GM12891 (cell line): ENCODE data around the gene ARG2.

Experiments
- DNase-seq: peaks from one replicate; pipeline ENCODE4 v3.0.0; 2011; ENCODE audit warnings: low spot score; ENCODE audit not compliant: insufficient read length
- FAIRE-seq: peaks from 2 replicates; lab custom pipeline; 2011; peaks lifted over from hg19 to GRCh38; lab: Jason Lieb, UNC
- PAX5 ChIP-seq: IDR thresholded peaks from 2 replicates; pipeline ENCODE4 v1.6.1; 2011; ENCODE audit warnings: low read length, moderate library complexity, mild to moderate bottlenecking; ENCODE audit not compliant: insufficient read depth, severe bottlenecking
- POLR2A ChIP-seq: IDR thresholded peaks from 2 replicates; pipeline ENCODE4 v1.6.1; 2011; ENCODE audit warnings: low read depth, low read length, control low read depth
- POLR2AphosphoS5 ChIP-seq: IDR thresholded peaks from 2 replicates; pipeline ENCODE4 v1.6.1; 2011; ENCODE audit warnings: low read depth, low read length, control low read depth
- POU2F2 ChIP-seq: IDR thresholded peaks from 2 replicates; pipeline ENCODE4 v1.6.1; 2011; ENCODE audit warnings: low read depth, mild to moderate bottlenecking, control low read depth, low read length, moderate library complexity
- SPI1 ChIP-seq: IDR thresholded peaks from 2 replicates; pipeline ENCODE4 v1.6.1; 2011; ENCODE audit warnings: low read depth, low read length, control low read depth
- TAF1 ChIP-seq: IDR thresholded peaks from 2 replicates; pipeline ENCODE4 v1.6.1; 2011; ENCODE audit warnings: low read depth, low read length, control low read depth

The ARG2 gene

GRCh38 chr14:67679006-67679405, 59.3 kb downstream of the ARG2 start:
- TF ChIP-seq POLR2A (no peak), SPI1 (no peak), POLR2AphosphoS5 (no peak), TAF1 (no peak), POU2F2 (no peak), PAX5 (no peak)
- no peak for FAIRE-seq
- DNase-seq = no peak

- peak; percentile 56 for DNase-seq
- TF ChIP-seq PAX5 = no peak
- TF ChIP-seq TAF1 = no peak
- no peak for TF ChIP-seq SPI1
- TF ChIP-seq POLR2AphosphoS5 = no peak
- no peak for TF ChIP-seq POU2F2
- TF ChIP-seq POLR2A = no peak
- FAIRE-seq = peak; percentile 85
Measured at GRCh38 chr14:67680121-67680602, 60.4 kb downstream of the ARG2 start.

- FAIRE-seq (no peak), DNase-seq (no peak)
- TF ChIP-seq SPI1 = peak; percentile 71
- TF ChIP-seq TAF1 = no peak
Measured at GRCh38 chr14:67680941-67681340, 61.2 kb downstream of the ARG2 start.

GRCh38 chr14:67683842-67684241, 64.1 kb downstream of the ARG2 start:
- FAIRE-seq = no peak

GRCh38 chr14:67690011-67690410, 70.3 kb downstream of the ARG2 start:
- DNase-seq = no peak
- no peak for FAIRE-seq
- TF ChIP-seq POLR2A (no peak), TAF1 (no peak), POLR2AphosphoS5 (no peak), SPI1 (no peak), POU2F2 (no peak), PAX5 (no peak)

More at GRCh38 chr14:67683842-67684241, 64.1 kb downstream of the ARG2 start:
- no peak for DNase-seq
- TF ChIP-seq POLR2A (no peak), TAF1 (no peak), POU2F2 (no peak), POLR2AphosphoS5 (no peak), SPI1 (no peak), PAX5 (no peak)

GRCh38 chr14:67694791-67695393, 75.2 kb downstream of the ARG2 start:
- FAIRE-seq (peak; percentile 91), DNase-seq (peak; percentile 68)
- TF ChIP-seq POLR2AphosphoS5 (no peak), PAX5 (no peak), POU2F2 (peak; percentile 37; the same call in 1 of the 2 replicates), TAF1 (peak; percentile 56; the same call in 1 of the 2 replicates), POLR2A (peak; percentile 64; the same call in 1 of the 2 replicates), SPI1 (no peak)

GRCh38 chr14:67695394-67695949, 75.8 kb downstream of the ARG2 start, which contains the start of gene RDH11:
Gene RDH11, minus strand, starts transcription at chr14:67695764. Its CDS starts 61 bp downstream, at chr14:67695703.
- TF ChIP-seq SPI1 = no peak
- peak; percentile 40; the same call in 1 of the 2 replicates for TF ChIP-seq TAF1
- peak; percentile 87 for TF ChIP-seq POLR2AphosphoS5
- no peak for TF ChIP-seq PAX5
- peak; percentile 90 for TF ChIP-seq POLR2A
- peak; percentile 79; the same call in 1 of the 2 replicates for TF ChIP-seq POU2F2
- DNase-seq (peak; percentile 53), FAIRE-seq (peak; percentile 93)

- TF ChIP-seq SPI1 = no peak
- no peak for TF ChIP-seq POLR2A
- TF ChIP-seq POU2F2 = no peak
- no peak for TF ChIP-seq POLR2AphosphoS5
- TF ChIP-seq PAX5 = no peak
- no peak for TF ChIP-seq TAF1
- FAIRE-seq (no peak), DNase-seq (no peak)
Measured at GRCh38 chr14:67697006-67697405, 77.3 kb downstream of the ARG2 start.

GRCh38 chr14:67698179-67698578, 78.5 kb downstream of the ARG2 start:
- no peak for DNase-seq
- no peak for FAIRE-seq
- no peak for TF ChIP-seq PAX5
- no peak for TF ChIP-seq POLR2AphosphoS5
